Heart left ventricle (tissue), 13 donors: Measurements from ENCODE around the gene IQUB.

Experiments used
- CTCF ChIP-seq, 12 donors: fragments of 200-600 bp; sonication (generic) in 4 of 12; IDR thresholded peaks; one replicate each; pipeline versions ENCODE4 v1.5.0 to v1.8.0; 2018 to 2022; ENCODE audit warnings: antibody characterized with exemption in 12 of 12, mild to moderate bottlenecking in 5 of 12
- POLR2A ChIP-seq, 2 donors: fragments of 450-650 bp; IDR thresholded peaks; one replicate each; pipeline ENCODE4 v1.6.1; 2017; ENCODE audit warnings: antibody characterized with exemption in 2 of 2, mild to moderate bottlenecking in 2 of 2, moderate library complexity in 2 of 2
- donor health status: ischemic (EF 13 %, LVEDD 7.1; RV severe dilation, severe dysfunction).
- donor health status: DM: no; HTN: yes; CAD: no.
- donor health status: DM: no; HTN: no; CAD: no.
- donor health status: ischemic (EF 25% LVEDD 6.9; RV normal size, moderate dysfunction).
- donor health status: ischemic (EF 25% LVEDD 5.7; RV mildly dilated, moderate dysfunction).
- donor health status: ischemic (EF 35%, LVEDD 5.7; RV mildly dilated, moderate dysfunction).
- donor health status: nonischemic (EF 11% LVEDD 7.7; RV severe dilation, severe dysfunction).
- donor health status: DM: yes; HTN: yes; CAD: no.
- donor health status: PGD.
- donor health status: ischemic (EF 29% LVEDD 5.4; RV normal size, mild dysfunction).
- donor health status: nonischemic (EF 23%, LVEDD 6.1; RV moderate dilation, normal function).

- no peak for TF ChIP-seq POLR2A (IDR thresholded peaks at IDR 0.05)
- no peak for TF ChIP-seq CTCF (IDR thresholded peaks at IDR 0.05)
Observed at GRCh38 chr7:123498601-123499000, 35.8 kb downstream of the IQUB start.
